Germinal center (tissue), 1 donor: Measurements from ENCODE around the gene MS4A5.
A peak's percentile ranks its signal among the peaks of the same experiment; 100 is the strongest.

Experiments used
- DNase-seq: peaks from one replicate; pipeline ENCODE4 v3.0.0; 2012; ENCODE audit warnings: mixed read lengths, low spot score

Gene MS4A5

GRCh38 chr11:60482361-60482760 lies 53.0 kb downstream of the MS4A5 start:
- peak; percentile 41 for DNase-seq

GRCh38 chr11:60485987-60486386 lies 56.6 kb downstream of the MS4A5 start:
- peak; percentile 85 for DNase-seq

- DNase-seq: no peak
These were observed 63.2 kb downstream of the MS4A5 start, which contains the start of gene MS4A12 for GRCh38 chr11:60492488-60493009. MS4A12 (plus strand) TSS chr11:60492778; CDS start chr11:60497319, 4,541 bp downstream.

- no peak for DNase-seq
These were observed 64.1 kb downstream of the MS4A5 start for GRCh38 chr11:60493454-60493853.
